ENCODE results near the gene SLC18A2.
"Not testable (repeated sequence)": the region's sequence is repeated elsewhere in the genome, so short reads cannot be mapped to it uniquely, and the experiment has no call there.

The SLC18A2 gene

GRCh38 chr10:117298219-117298618, 57.3 kb downstream of the SLC18A2 start:
- intact Hi-C loops (cut with DNase I): no loop called here
- no peak for DNase-seq

- intact Hi-C loops (cut with DNase I): no loop called here
- DNase-seq: no peak
These were observed 58.5 kb downstream of the SLC18A2 start for GRCh38 chr10:117299435-117299834.

- intact Hi-C loops (cut with DNase I): no loop called here
- DNase-seq: no peak
These were observed 59.8 kb downstream of the SLC18A2 start for GRCh38 chr10:117300671-117301070.

- DNase-seq; intact Hi-C loops (cut with DNase I): not testable (repeated sequence)
These were observed 62.5 kb downstream of the SLC18A2 start for GRCh38 chr10:117303451-117303850.

GRCh38 chr10:117306674-117307073, 65.8 kb downstream of the SLC18A2 start:
- intact Hi-C loops (cut with DNase I): no loop called here
- no peak for DNase-seq

DNA sequence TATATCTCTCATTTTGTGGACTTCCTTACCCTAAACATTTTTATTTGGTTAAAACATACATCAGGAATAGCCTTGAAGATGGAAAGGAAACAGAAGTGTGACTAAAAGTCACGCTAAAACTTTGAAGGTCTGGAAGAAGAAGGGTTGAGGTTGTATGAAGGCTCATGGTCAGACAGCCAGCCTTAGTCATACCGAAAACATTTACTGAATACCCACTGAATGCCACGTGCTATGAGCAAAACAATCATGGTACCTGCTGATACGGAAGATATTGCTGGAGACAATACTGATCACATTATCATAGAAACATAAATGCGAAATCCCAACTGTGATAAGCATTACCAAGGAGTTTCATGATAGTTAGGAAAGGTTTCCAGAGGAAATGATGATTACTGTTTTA, 70.3 kb downstream of the SLC18A2 start:
- intact Hi-C loops (cut with DNase I): no loop called here
- no peak for DNase-seq

- no peak for DNase-seq
- intact Hi-C loops (cut with DNase I): no loop called here
These were observed 71.5 kb downstream of the SLC18A2 start for GRCh38 chr10:117312430-117312829.

DNA sequence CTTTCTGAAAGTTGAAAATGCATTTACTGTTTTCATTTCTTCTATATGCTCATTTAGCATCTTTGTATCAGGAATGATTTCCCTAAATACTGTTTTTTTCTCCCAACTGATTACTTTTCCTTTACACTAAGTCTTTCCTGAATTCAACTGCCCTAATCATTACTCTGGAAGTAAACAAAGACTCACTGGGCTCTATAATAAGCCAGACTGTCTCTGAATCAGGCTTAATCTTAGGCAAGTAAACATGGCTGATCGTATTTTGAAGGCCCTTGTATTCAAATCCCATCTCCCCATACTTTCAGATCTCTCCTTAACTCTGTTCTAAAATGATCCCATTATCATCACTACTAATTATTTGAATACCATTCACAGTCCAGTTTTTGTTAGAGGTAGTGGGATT, 72.7 kb downstream of the SLC18A2 start:
- intact Hi-C loops (cut with DNase I): no loop called here
- DNase-seq: no peak

DNA sequence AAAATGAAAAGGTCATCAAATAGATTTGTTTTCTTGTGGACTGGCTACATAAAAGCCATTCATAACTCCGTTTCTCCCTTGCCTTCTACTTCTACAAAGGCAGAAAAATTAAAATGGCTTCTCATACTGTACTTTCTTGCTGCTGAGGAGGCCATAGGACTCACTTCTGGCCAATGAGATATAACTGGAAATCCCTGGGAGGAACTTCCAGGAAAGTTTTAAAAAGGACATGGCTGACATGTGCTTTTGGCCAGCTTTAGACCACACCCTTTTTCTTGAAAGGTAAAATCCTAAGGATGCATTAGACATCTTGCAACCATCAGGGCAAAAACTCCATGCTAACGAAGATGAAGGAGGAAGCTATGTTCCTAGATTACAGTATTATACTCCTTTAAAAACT, 75.8 kb downstream of the SLC18A2 start:
- no peak for DNase-seq
- intact Hi-C loops (cut with DNase I): no loop called here

- DNase-seq: no peak
- intact Hi-C loops (cut with DNase I): no loop called here
These were observed 78.0 kb downstream of the SLC18A2 start for GRCh38 chr10:117318909-117319308.

GRCh38 chr10:117320050-117320665, 79.2 kb downstream of the SLC18A2 start:
- intact Hi-C loops (cut with DNase I): loop anchor here (5.0 kb wide), 1 partner anchor 103 kb away; no protein-coding TSS in a partner anchor

GRCh38 chr10:117322260-117322659, 81.3 kb downstream of the SLC18A2 start:
- intact Hi-C loops (cut with DNase I): loop anchor here (5.0 kb wide), 1 partner anchor 105 kb away; no protein-coding TSS in a partner anchor
- no peak for DNase-seq

More at GRCh38 chr10:117320050-117320665, 79.2 kb downstream of the SLC18A2 start:
- peak in 11 of 42 donors; percentile 2 to 49 (median 22) for DNase-seq

- no peak for DNase-seq
- intact Hi-C loops (cut with DNase I): loop anchor here (5.0 kb wide), 1 partner anchor 107 kb away; no protein-coding TSS in a partner anchor
These were observed 83.5 kb downstream of the SLC18A2 start for GRCh38 chr10:117324367-117324766.

DNA sequence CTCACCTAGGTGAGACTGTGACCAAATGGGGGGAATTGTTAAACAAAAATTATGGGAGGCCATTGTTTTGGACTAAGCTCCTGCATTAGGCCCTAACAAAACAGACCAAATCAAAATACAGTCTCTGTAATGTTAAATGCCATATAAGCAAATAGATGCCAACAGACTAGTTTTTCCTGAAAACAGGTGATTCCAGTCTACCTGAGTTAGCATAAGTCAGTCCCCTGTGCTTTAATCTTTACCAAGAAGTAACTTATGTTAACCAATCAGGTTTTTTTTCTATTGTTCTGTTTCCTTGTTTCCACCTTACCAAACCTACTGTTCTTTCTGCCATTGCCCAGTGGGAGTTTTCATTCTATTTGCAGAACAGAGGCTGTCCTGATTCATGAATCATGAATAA, 86.3 kb downstream of the SLC18A2 start:
- intact Hi-C loops (cut with DNase I): no loop called here
- DNase-seq: no peak
